HuH-7.5 (cell line): ENCODE measurements around the gene GLE1.

Experiments
- DNase-seq: peaks from one replicate; pipeline ENCODE4 v3.0.0; 2011; ENCODE audit warnings: low spot score

The GLE1 gene

GRCh38 chr9:128504485-128505413 is at the start of gene GLE1:
TSS of gene GLE1 (plus strand) at chr9:128504719. CDS start at chr9:128504806, 87 bp downstream.
- peak; percentile 96 for DNase-seq

- no peak for DNase-seq
Observed at GRCh38 chr9:128454991-128455390, 49.5 kb upstream of the GLE1 start.

GRCh38 chr9:128455849-128456612 is 48.5 kb upstream of the GLE1 start, which contains the start of gene ODF2:
TSS of gene ODF2 (plus strand) at chr9:128456006. CDS start at chr9:128456092, 86 bp downstream.
- peak; percentile 96 for DNase-seq

GRCh38 chr9:128456613-128457061 is 47.9 kb upstream of the GLE1 start:
- peak; percentile 87 for DNase-seq

- no peak for DNase-seq
Observed at GRCh38 chr9:128457207-128457606, 47.3 kb upstream of the GLE1 start.

GRCh38 chr9:128459011-128459410 is 45.5 kb upstream of the GLE1 start:
- no peak for DNase-seq

- no peak for DNase-seq
Observed at GRCh38 chr9:128469070-128469469, 35.4 kb upstream of the GLE1 start.

- no peak for DNase-seq
Observed at GRCh38 chr9:128470560-128470959, 34.0 kb upstream of the GLE1 start.

GRCh38 chr9:128473104-128473503 is 31.4 kb upstream of the GLE1 start:
- no peak for DNase-seq

- DNase-seq = no peak
Observed at GRCh38 chr9:128475867-128476266, 28.7 kb upstream of the GLE1 start.

GRCh38 chr9:128479262-128479661 is 25.3 kb upstream of the GLE1 start:
- DNase-seq = no peak

GRCh38 chr9:128481561-128481960 is 23.0 kb upstream of the GLE1 start:
- no peak for DNase-seq

GRCh38 chr9:128482186-128482585 is 22.3 kb upstream of the GLE1 start:
- DNase-seq = no peak

- DNase-seq = no peak
Observed at GRCh38 chr9:128484686-128485413, 19.7 kb upstream of the GLE1 start.

GRCh38 chr9:128485414-128485855 is 19.1 kb upstream of the GLE1 start:
- DNase-seq = no peak

GRCh38 chr9:128486201-128486600 is 18.3 kb upstream of the GLE1 start:
- DNase-seq = no peak

GRCh38 chr9:128493424-128493823 is 11.1 kb upstream of the GLE1 start:
- no peak for DNase-seq

GRCh38 chr9:128494108-128494745 is 10.3 kb upstream of the GLE1 start:
- no peak for DNase-seq

- DNase-seq = no peak
Observed at GRCh38 chr9:128494746-128495129, 9.8 kb upstream of the GLE1 start.

- no peak for DNase-seq
Observed at GRCh38 chr9:128495296-128495695, 9.2 kb upstream of the GLE1 start.

- no peak for DNase-seq
Observed at GRCh38 chr9:128495804-128496417, 8.6 kb upstream of the GLE1 start.
